Lower leg skin (tissue), 3 donors: Measurements from ENCODE around the gene CCDC167.

Experiments used
- POLR2A ChIP-seq, 2 donors: fragments of 450-650 bp; IDR thresholded peaks; one replicate each; pipeline ENCODE4 v1.6.1; 2016 to 2017; ENCODE audit warnings: antibody characterized with exemption in 2 of 2, mild to moderate bottlenecking in 1 of 2, moderate library complexity in 1 of 2
- TF ChIP-seq, protein P1 (sequence below), 3 donors: fragments of 450-650 bp; IDR thresholded peaks; one replicate each; pipeline ENCODE4 v1.5.1; 2016; ENCODE audit warnings: antibody characterized with exemption in 3 of 3, mild to moderate bottlenecking in 3 of 3, moderate library complexity in 2 of 3

DNA sequence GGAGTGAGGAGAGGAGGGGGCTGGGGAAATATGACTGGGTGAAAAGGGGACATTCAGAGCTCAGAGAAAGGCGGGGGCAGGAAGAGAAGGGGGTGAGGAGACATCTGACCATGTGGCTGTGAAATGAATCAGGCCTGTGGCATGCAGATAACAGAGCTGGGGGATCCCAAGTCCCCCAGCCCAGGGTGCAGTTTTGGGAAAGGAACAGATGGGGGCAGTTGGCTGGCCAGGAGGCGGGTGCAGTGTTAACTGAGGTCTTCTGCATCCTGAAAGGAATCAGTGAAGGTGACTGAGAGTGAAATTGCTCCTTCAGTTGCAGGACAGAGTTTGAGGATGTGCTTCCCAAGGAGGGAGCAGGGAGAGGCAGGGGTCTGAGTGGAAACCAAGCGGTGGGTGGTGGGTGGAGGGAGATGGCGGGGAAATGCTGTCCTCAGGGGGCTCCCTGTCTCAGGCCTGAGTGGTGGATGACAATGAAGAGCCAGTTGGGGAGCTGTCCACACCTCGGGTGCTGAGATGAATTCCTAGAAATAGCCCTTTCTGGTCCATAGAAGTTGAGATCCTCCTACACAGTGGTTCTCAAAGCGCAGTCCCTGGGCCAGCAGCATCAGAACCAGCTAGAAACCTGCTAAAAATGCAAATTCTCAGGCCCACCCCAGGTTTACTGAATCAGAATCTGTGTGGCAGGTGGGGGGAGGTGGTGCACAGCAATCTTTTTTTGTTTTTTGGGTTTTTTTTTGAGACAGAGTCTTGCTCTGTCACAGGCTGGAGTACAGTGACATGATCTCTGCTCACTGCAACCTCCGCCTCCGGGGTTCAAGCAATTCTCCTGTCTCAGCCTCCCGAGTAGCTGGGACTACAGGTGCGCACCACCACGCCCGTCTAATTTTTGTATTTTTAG, 26.0 kb upstream of the CCDC167 start:
- TF ChIP-seq, protein P1, sequence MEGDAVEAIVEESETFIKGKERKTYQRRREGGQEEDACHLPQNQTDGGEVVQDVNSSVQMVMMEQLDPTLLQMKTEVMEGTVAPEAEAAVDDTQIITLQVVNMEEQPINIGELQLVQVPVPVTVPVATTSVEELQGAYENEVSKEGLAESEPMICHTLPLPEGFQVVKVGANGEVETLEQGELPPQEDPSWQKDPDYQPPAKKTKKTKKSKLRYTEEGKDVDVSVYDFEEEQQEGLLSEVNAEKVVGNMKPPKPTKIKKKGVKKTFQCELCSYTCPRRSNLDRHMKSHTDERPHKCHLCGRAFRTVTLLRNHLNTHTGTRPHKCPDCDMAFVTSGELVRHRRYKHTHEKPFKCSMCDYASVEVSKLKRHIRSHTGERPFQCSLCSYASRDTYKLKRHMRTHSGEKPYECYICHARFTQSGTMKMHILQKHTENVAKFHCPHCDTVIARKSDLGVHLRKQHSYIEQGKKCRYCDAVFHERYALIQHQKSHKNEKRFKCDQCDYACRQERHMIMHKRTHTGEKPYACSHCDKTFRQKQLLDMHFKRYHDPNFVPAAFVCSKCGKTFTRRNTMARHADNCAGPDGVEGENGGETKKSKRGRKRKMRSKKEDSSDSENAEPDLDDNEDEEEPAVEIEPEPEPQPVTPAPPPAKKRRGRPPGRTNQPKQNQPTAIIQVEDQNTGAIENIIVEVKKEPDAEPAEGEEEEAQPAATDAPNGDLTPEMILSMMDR (IDR thresholded peaks at IDR 0.05): no peak
- no peak for TF ChIP-seq POLR2A (IDR thresholded peaks at IDR 0.05)
